Measurements from ENCODE around the gene MAP3K5. TPM values are rescaled to one million over a fixed set of nuclear protein-coding genes. Genes with fewer than 3 reads are reported as not detected.
A peak's percentile ranks its signal among the peaks of the same experiment; 100 is the strongest.

MAP3K5 gene
- total and polyA plus RNA-seq, 9 of the 15 experiments (the other 6 are each of a cell fraction or from before 2014, with no cell fraction given) = 2.2 to 13.0 (median 9.9) TPM

- TF ChIP-seq SFPQ (IDR thresholded peaks at IDR 0.05; ENCODE audit: low read depth, low read length) = no peak
- TF ChIP-seq ZFP91 (CRISPR knock-in tag; IDR thresholded peaks at IDR 0.05) = no peak
- TF ChIP-seq MEF2D (tag; conservative IDR thresholded peaks at IDR 0.05; ENCODE audit: low read depth) = no peak
- TF ChIP-seq TAL1 (IDR thresholded peaks at IDR 0.05) = no peak
- TF ChIP-seq TBL1XR1 (IDR thresholded peaks at IDR 0.05; ENCODE audit: low read length in 2 of 2) = no peak
Measured at GRCh38 chr6:136520517-136520916, 271.8 kb downstream of the MAP3K5 start (continued).

GRCh38 chr6:136517582-136517981 lies 274.7 kb downstream of the MAP3K5 start:
- Histone ChIP-seq H3K4me1 (replicated peaks in 1 of 2; ENCODE audit: control insufficient read depth in 2 of 2, insufficient read depth in 2 of 2, low read length in 2 of 2) (no peaks in the 10 kb centered on the region), H3K27ac (ENCODE audit: extremely low read depth, low read depth, low read length) (no peak overlapping the region), H3K4me3 (no peak overlapping the region), H3K36me3 (ENCODE audit: control insufficient read depth, insufficient read depth, low read length) (no peaks in the 10 kb centered on the region), H4K20me1 (replicated peaks; ENCODE audit: control insufficient read depth, insufficient read depth, low read length) (no peaks in the 10 kb centered on the region), H3K79me2 (ENCODE audit: control insufficient read depth, insufficient read depth, low read length) (no peaks in the 10 kb centered on the region), H3K27me3 (ENCODE audit: control insufficient read depth in 2 of 2, insufficient read depth in 2 of 2, low read length in 2 of 2) (peaks cover 0 to 5% of the 10 kb centered on the region in 2 experiments; a peak in 3 of 5 replicates), H3K9ac (ENCODE audit: insufficient read depth in 1 of 2, low read depth in 2 of 2, low read length in 2 of 2) (no peak overlapping the region), H3K4me2 (ENCODE audit: insufficient read depth, low read length) (no peak overlapping the region), H3K9me3 (replicated peaks; ENCODE audit: control insufficient read depth, insufficient read depth, low read depth, low read length) (no peaks in the 10 kb centered on the region), H2AFZ (ENCODE audit: low read depth, low read length) (no peak overlapping the region), H3K9me1 (ENCODE audit: control insufficient read depth, insufficient read depth, low read length) (no peaks in the 10 kb centered on the region)
- BruUV-seq (replicated peaks) = no TSS peak
- FAIRE-seq (no peak), ATAC-seq (no peak), DNase-seq (ENCODE audit: extremely low read depth in 1 of 4, low spot score in 3 of 4) (no peak)
- intact Hi-C loops (cut with micrococcal nuclease) = no loop called here
- CTCF ChIA-PET (ENCODE audit: low intra/inter-chr PET ratio) = no interaction called here
- 10% methylated on average over 3 of the region's 3 CpGs for WGBS (ENCODE audit: insufficient coverage, low coverage, missing lambda C conversion rate)
- in situ Hi-C loops (cut with MboI) = no loop called here
- TF ChIP-seq ZNF75A (CRISPR knock-in tag; IDR thresholded peaks at IDR 0.05) (peak; percentile 75; the same call in 1 of the 2 replicates), STAG1 (CRISPR knock-in tag; IDR thresholded peaks at IDR 0.05; ENCODE audit: borderline replicate concordance) (no peak), MED1 (CRISPR knock-in tag; IDR thresholded peaks at IDR 0.05; ENCODE audit: borderline replicate concordance) (no peak), ZBTB26 (CRISPR knock-in tag; IDR thresholded peaks at IDR 0.05) (no peak), GABPB2 (CRISPR knock-in tag; conservative IDR thresholded peaks at IDR 0.05) (no peak), MNT (conservative IDR thresholded peaks at IDR 0.05) (no peak), FOXA3 (CRISPR knock-in tag; conservative IDR thresholded peaks at IDR 0.05 in 1 of 2, IDR thresholded peaks at IDR 0.05 in 1 of 2) (peak in 1 of 2 experiments; percentile 35; a peak in 1 of 4 replicates), KLF10 (CRISPR knock-in tag; IDR thresholded peaks at IDR 0.05) (no peak), TCFL5 (CRISPR knock-in tag; conservative IDR thresholded peaks at IDR 0.05) (no peak), NRF1 (conservative IDR thresholded peaks at IDR 0.05 in 1 of 2, IDR thresholded peaks at IDR 0.05 in 1 of 2) (no peak)
- POLR2A ChIA-PET = no interaction called here
